ENCODE measurements around the gene KRTAP6-3.

The KRTAP6-3 gene, protein sequence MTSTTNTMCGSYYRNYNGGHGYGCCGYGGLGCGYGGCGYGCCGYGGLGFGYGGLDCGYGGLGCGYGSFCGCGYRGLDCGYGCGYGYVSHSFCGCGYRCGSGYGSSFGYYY

DNA sequence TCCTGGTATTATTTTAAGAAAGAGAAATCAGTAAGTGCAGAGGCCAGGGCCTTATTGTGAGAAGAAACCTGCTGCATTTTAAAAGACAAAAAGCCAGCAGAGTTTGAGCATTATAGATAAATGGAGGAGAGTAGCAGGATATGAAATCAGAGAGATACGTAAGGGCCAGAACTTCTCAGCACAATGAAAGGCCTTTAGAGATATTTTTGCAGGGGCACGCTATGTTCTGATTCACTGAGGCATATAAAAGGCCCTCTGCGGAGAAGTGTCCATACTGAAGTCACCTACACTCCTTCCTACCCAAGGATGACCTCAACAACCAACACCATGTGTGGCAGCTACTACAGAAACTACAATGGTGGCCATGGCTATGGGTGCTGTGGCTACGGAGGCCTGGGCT is at the start of gene KRTAP6-3:
Gene KRTAP6-3 (plus strand): TSS at position 301 of the 400 bp plus-strand sequence. CDS start 6 bp downstream, at position 307.
- no peak for DNase-seq

DNA sequence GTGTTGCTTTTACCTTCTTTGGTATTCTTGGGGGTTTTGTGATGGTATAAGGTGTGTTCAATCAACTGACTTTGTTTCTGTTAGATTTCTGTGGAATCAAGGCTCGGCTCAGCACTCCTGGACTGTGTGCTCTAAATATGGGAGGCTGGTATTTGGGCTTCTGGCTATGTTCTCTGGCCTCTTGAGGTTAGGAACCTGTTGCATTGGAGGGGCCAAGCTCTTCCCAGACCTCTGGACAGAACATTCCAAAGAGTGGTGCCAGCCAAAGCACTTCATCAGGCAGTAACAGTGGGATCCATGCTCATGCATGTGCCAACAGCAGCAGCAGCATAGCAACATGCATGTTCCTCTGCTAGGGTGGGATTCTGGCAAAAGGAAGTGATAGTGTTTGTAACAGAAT is 39.5 kb upstream of the KRTAP6-3 start:
- no peak for DNase-seq

DNA sequence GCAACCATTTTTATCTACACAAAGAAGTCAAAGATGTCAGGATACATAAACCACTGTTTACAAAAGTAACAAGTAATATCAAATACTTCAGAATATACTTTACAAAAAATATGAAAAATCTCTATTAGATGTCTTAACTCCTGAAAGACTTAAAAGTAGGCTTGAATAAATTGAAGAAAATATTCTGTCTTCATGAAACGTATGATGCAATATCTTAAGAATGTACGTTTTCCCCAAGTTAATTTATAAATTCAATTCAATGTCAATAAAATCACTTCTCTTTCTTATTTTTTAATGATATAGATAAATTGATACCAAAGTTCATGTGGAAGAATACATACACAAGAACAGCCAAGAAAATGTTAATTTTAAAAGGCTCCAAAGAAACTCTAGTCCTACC is 37.1 kb upstream of the KRTAP6-3 start:
- no peak for DNase-seq

DNA sequence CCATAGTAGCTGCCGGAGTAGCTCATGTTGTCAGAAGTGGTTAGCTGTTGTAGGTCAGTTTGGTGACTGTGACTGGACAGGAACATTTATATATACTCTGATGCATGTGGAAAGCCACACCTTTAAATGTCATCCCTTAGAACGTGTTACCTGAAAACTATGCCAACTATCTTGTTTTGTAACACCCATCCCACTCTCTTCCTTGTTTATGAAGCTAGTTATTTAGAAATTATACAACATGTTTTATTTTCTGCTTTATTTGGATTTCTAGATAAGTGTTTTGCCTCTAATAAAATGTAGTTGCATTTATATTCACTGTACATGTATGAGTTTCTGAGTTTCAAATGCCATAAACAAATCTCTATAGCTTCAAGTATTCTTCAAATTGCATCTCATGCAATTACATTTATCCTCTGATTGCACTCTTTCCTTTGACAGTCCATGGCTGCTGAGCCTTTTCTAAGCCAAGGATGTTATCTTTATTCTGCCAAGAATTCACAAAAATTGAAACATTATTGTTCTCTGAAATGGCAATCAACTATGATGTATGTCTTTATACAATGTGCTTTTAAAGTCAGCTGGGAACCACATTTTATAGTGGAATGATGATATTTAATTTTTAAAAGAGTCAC is 30.9 kb upstream of the KRTAP6-3 start, which contains the start of gene KRTAP19-7:
Gene KRTAP19-7 (minus strand): TSS at position 51 of the 632 bp plus-strand sequence. CDS start 25 bp downstream, at position 26.
- no peak for DNase-seq

DNA sequence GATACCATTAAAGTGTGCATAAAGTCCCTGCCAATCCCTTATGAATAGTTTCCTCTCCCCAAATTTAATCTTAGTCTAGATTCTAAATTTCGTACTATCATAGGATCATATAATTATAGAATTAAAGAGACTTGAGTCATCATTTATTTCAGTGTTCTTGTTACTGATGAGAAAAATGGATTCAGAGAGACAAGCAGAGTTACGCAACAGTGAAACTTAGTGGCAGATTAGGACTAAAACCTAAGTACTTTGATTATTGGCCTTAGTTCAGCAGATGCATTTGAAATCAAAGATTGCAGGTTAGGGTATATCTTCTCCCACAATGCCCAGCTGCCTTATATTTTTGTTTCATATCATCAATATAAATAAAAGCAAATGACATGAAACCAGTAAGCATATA is 30.3 kb upstream of the KRTAP6-3 start:
- no peak for DNase-seq

DNA sequence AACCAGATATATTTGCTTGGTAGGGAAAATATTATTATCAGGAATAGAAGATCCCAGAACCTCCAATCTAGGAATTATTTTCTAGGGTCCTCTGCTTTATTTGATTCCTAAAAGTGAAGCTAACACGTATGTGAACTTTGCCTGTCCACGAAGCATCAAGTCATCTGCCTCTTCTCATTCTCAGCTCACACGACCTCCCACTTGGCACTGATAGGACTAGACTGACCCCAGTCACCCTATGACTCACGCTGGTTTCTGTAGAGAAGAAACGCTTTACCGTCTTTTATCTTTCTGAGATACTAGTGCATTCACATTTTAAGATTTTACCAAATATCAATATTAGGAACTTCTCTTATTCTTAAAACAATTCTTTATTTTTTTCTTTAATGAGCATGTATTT is 29.2 kb upstream of the KRTAP6-3 start:
- DNase-seq, result no peak

DNA sequence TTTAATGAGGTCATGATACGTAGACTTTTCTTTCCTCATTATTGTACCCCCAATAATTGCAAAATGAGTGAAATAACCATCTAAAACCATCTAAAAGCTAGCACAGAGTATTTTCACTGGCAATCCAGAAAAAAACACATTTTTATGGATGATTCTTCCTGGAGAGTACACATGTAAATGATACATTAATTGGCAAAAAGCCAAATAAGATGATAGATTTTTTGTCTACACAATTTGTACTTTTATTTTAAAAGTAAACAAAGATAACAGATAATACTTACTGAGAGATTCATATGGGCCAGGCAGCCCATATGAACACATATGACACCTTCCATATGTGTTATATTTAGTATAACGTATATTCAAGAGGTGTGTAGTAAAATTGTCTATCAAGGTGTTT is 28.6 kb upstream of the KRTAP6-3 start:
- no peak for DNase-seq

DNA sequence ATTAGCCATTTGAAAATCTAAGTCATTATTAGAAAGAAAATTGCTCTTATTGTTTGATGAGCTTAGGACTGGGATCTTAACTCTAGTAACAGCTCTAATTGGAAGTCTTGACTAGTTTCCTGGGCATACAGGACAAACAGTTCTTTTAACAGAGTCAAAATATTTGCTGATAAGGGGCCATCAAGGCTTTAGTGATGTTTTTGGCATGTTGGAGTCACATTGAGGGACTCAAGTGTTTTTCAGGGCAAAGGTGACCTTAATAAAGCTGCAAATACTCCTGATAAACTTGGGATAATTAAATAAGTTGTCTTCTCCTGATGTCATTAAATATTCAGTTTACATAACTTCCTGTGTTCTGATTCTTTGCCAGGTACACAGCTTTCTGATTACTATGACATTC is 24.6 kb upstream of the KRTAP6-3 start:
- no peak for DNase-seq

DNA sequence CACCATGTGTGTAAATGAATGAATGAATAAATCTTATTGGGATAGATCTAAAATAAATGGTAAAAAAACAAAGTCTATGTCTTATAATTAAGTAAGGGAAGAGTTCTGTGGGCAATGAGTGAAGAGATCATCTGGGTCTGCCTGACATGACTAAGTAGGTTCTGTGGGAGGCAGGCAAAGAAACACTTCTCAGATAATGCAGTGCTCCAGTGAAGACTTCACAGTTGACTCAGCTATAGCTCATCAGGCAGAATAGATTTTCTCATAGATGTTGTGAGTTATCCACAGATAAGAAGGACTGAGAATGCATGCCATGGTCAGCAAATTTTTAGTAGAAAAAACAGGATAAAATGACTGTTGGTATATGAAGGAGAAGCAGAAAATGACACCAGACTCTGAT is 14.5 kb upstream of the KRTAP6-3 start:
- DNase-seq, result no peak

DNA sequence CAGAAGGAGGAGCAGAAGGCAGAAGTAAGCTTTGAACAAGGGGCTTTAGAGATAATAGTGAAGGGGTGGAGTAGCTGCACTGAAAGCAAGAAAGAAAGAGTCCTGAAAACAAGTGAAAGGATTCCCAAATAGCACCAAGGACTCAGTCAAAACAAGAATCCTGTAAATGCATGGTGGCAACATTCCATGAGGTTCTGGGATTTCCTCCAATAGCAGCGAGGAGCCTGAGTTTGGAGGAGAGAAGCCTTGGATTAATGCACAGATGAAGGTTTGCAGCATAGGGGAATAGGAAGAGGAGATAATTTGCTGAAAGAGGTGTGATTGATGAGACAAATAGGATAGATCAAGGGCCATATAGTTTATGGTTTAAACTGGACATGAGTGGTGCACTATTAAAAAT is 12.9 kb upstream of the KRTAP6-3 start:
- DNase-seq, result no peak

DNA sequence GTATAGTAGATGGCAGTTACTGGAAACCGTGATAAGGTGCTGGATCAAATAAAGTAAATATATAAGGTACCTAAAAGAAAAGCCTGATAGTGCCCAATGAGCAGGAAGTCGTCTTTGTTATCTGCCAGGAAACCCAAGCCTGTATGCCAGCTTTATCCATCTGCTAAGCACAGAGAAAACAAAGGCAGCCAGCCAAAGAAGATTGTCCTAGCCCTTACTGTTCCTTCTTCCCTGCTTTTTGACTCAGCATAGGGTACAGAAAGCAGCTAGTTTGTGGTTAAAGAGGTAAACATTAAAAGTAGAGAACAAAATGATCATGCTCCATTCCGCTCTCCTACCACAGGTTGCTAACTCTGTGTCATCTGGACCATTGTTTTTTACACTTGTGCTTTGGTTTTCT is 12.1 kb upstream of the KRTAP6-3 start:
- no peak for DNase-seq

DNA sequence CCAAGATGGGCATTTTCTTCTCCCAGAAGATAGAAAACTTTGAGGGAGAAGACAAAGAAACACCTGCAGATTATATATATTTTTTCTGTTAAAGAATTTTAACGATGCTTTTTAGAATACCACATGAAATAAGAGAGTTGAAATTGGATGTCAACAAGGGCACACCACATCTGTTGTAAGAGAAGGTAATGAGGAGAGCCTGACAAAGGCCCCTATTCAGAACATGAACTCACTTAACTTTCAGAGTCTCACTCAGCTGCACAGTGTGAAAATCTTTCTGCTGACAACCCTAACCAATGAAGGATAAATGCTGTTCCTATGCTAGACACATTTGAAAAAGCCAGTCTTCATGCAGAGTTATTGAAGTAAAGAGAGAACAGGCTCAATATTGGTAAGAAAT is 9.4 kb upstream of the KRTAP6-3 start:
- peak; percentile 7 for DNase-seq

DNA sequence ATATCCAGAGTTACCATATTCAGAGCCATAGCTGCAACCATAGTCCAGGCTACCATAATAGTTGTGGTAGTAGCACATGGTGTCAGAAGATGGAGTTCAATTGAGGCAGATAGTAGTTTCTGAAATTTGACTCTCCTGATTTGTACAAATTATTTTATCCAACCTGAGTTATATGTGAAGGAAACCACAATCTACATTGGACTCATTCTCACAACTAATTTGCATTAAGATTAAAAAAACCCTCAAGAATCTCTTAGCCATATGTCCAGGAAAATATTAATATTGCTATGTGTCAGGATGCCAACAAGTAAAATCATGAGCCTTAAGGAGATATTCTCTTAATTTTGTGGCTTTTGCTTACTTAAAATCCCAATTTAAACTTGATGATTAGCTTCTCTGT is 1.9 kb upstream of the KRTAP6-3 start, which contains the start of gene KRTAP22-2:
Gene KRTAP22-2 (minus strand): TSS at position 101 of the 400 bp plus-strand sequence.
- no peak for DNase-seq

DNA sequence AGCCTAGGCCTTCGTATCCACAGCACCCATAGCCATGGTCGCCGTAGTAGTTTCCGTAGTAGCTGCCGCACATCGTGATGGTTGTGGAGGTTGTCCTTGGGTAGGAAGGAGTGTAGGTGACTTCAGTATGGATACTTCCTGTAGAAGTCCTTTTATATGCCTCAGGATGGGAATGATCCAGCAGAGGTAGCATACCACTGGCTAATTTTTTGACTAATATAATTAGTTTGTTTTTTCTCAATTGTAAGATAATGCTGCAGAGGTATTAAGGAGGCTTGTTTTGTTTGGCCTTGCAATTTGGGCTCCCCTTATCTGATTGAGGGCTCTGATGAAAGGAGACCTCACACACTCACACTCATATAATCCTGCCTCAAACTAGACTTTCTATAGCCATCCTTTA is 6.6 kb downstream of the KRTAP6-3 start, which contains the start of gene KRTAP6-2:
Gene KRTAP6-2 (minus strand): TSS at position 101 of the 400 bp plus-strand sequence. CDS start 28 bp downstream, at position 73.
- no peak for DNase-seq

DNA sequence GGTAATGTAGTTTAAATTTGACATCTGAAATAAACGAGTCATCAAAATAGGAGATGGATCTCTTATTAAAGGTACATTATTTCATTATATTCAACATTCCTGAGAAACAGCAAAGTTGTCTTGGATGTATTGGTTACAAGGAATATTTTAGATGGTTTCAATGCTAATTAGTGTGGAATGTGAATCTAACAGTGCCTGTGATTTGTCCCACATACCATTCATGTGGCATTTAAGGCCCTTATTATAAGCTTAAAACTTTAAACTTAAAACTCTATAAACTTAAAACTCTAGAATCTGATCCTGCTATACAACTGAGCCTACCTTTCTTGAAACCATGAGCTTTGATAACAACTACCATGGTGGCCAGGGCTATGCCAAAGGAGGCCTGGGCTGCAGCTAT is 8.5 kb downstream of the KRTAP6-3 start, which contains the start of gene KRTAP22-1:
Gene KRTAP22-1 (plus strand): TSS at position 301 of the 400 bp plus-strand sequence.
- DNase-seq, result no peak

DNA sequence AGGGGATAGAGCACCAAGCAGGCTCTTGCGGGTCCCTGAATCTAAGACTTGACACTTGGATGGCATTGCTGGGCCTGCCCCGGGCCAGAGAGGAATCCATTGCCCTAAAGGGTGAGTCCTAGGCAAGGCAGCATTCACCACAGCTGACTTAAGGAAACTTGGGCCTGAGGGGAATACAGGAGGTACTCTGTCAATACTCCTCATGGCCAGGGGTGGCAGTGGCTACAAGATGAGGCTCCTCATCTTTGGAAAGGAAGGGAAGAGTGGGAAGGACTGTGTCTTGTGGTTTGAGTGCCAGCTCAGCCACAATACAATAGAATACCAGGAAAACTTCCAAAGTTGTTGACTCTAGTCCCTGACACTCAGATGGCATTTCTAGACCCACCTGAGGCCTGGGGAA is 13.7 kb downstream of the KRTAP6-3 start:
- DNase-seq, result no peak

DNA sequence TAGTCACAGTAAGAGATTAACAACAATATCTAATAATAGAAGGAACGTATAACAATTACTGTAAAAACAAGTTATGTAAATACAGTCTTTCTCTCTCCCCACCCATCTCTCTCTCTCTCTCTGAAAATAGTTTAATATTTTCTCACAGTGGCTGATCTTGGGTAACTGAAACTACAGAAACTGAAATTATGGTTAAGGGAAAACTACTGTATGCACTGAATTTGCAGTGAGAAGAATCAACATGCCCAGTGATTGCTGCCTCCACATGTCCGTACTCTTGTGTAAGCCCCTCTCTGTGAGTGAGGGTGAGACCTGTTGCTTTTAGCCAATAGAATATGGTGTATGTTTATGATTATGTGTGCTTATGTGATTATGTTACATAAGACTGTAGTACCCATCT is 19.9 kb downstream of the KRTAP6-3 start:
- no peak for DNase-seq

DNA sequence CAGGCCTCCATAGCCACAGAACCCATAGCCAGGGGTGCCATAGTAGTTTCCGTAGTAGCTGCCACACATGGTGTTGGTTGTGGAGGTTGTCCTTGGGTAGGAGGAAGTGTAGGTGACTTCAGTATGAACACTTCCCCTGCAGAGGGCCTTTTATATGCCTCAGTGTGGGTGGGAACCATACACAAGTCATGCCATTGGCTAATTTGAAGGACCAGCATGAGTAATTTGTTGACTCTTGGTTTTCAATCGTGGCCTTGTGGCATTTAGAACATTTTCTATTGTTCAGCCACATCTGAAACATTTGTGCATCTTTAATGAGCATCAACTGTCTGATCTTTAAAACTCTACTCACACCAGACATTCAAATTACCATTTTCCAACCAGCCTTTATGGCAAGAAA is 21.6 kb downstream of the KRTAP6-3 start, which contains the start of gene KRTAP6-1:
Gene KRTAP6-1 (minus strand): TSS at position 95 of the 400 bp plus-strand sequence. CDS start 26 bp downstream, at position 69.
- DNase-seq, result no peak

DNA sequence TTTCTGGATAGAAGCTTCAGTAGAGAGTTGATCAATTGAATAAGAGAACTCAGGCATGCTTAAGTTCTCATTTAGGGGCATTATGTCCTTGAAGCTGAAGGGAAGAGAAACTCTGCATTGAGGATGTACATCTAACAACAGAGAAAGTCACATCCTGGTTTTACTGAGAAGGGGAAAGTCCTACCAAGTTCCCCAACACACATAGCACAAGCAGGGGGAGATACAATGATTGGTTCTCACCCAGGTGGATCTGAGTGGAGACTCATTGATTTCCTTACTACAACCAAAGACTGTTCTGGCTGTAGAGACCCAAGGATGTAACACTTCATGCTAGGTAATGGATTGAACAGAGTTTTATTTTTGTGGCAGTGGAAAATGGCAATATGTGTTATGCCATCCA is 23.0 kb downstream of the KRTAP6-3 start:
- DNase-seq, result no peak

DNA sequence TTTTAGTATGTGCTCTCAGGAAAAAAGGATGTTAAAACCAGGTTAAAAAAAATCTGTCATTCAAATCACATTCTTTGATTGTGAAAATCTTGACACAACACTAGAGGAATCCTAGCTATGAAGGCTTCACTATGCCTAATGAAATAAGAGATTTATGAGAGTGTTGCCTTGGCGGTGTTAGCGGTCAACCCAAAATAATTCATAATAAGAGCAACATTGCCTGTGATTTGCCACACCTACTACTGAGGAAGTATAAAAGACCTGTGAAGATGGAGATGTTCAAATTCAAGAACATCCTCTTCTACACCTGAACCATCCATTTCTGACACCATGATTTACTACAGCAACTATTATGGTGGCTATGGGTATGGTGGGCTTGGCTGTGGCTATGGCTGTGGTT is 23.9 kb downstream of the KRTAP6-3 start, which contains the start of gene KRTAP20-1:
Gene KRTAP20-1 (plus strand): TSS at position 301 of the 400 bp plus-strand sequence. CDS start 30 bp downstream, at position 331.
- no peak for DNase-seq

DNA sequence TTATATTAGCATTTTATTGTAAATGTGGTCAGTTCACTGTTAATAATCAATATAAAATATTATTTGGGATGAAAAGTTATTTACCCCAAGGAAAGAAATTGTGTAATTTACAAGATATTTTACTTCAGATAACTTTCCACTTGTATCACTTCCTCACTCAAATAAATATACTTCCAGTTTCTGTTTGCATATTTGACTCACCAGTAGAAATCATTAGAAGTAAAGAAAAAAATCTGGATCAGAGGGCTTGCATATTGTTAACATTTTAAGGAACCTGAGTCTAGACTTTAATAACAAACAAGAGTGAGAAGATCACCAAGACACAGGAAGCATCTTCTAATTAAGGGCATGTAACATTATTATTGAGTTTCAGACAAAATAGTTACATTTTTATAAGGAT is 27.8 kb downstream of the KRTAP6-3 start:
- DNase-seq, result no peak

DNA sequence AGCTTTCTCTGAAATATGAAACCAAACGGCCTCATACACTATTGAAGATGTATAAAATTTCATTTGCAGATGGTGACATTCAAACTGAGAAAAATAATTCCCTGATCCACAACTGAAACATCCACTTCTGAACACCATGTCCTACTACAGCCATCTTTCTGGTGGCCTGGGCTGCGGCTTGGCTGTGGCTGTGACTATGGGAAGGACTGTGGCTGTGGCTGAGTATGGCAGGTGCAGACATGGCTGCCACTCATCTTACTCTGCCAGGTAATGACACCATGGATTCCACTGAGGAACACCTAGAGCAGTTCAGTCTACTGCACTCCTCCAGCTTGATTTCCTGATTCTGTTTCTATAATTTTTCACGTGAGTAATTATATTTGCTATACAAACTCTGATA is 28.3 kb downstream of the KRTAP6-3 start, which contains the start of gene KRTAP20-4:
Gene KRTAP20-4 (plus strand): TSS at position 106 of the 400 bp plus-strand sequence.
- no peak for DNase-seq

DNA sequence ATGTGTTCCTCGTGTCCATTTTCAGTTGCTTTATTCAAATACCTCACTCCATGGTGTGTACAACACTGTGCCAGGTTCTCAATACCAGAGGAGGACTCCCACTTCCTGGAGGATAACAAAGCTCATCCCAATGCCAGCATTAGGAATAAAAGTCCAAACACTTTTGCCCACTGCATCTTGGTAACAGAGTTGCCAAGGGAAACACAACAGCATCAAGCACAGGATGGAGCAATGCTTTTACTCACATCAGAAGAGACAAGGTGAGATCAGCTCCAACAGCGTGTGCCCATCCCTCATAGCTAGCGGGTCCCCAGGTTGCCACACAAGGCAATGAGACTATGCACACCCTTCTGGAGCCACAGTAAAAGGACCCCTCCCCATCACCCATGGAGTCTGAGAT is 31.1 kb downstream of the KRTAP6-3 start:
- no peak for DNase-seq

DNA sequence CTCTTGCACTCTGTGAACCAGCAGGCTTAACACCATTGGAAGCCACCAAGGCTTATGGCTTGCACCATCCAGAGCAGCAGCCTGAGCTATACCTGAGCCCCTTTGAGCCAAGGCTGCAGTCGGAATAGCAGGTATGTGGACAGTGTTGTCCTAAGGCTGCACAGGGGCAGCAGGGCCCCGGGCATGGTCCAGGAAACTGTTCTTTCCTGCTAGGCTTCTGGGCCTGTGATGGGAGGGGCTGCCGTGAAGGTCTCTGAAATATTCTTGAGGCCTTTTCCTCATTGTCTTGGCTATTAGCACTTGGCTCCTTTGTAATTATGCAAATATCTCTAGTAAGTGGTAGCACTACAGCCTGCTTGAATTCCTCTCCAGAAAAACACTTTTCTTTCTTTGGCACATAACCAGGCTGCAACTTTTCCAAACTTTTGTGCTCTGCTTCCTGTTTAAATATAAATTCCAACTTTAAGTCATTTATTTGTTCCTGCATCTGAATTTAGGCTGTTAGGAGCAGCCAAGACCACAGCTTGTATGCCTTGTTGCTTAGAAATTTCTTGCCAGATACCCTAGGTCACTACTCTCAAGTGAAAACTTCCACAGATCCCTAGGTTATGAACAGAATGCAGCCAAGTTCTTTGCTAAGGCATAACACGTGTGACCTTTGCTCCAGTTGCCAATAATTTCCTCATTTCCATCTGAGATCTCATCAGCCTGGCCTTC is 33.4 kb downstream of the KRTAP6-3 start:
- DNase-seq, result no peak
